Activated gamma-delta T cell treated with Interleukin-2 at 50 U/mL for 16 hours (primary cell): Measurements from ENCODE around the gene NKD1.
"Not testable (repeated sequence)": the region's sequence is repeated elsewhere in the genome, so short reads cannot be mapped to it uniquely, and the experiment has no call there.

Source experiments
- DNase-seq: peaks from one replicate; pipeline ENCODE4 v3.0.0-alpha.2; 2020

The NKD1 gene

GRCh38 chr16:50560903-50561863 is 13.0 kb downstream of the NKD1 start:
- DNase-seq, result no peak

- no peak for DNase-seq
Measured at GRCh38 chr16:50562657-50563056, 14.5 kb downstream of the NKD1 start.

- no peak for DNase-seq
Measured at GRCh38 chr16:50563989-50564388, 15.8 kb downstream of the NKD1 start.

- no peak for DNase-seq
Measured at GRCh38 chr16:50565428-50565827, 17.2 kb downstream of the NKD1 start.

- no peak for DNase-seq
Measured at GRCh38 chr16:50566014-50566962, 18.1 kb downstream of the NKD1 start.

- DNase-seq, result no peak
Measured at GRCh38 chr16:50567651-50568050, 19.5 kb downstream of the NKD1 start.

- DNase-seq, result no peak
Measured at GRCh38 chr16:50568187-50568815, 20.1 kb downstream of the NKD1 start.

- no peak for DNase-seq
Measured at GRCh38 chr16:50570354-50570753, 22.2 kb downstream of the NKD1 start.

GRCh38 chr16:50570808-50571598 is 22.8 kb downstream of the NKD1 start:
- no peak for DNase-seq

GRCh38 chr16:50571786-50572185 is 23.6 kb downstream of the NKD1 start:
- DNase-seq, result no peak

GRCh38 chr16:50572700-50573099 is 24.5 kb downstream of the NKD1 start:
- no peak for DNase-seq

GRCh38 chr16:50573279-50573678 is 25.1 kb downstream of the NKD1 start:
- DNase-seq, result no peak

GRCh38 chr16:50573947-50574744 is 25.9 kb downstream of the NKD1 start:
- DNase-seq, result no peak

GRCh38 chr16:50574745-50575136 is 26.5 kb downstream of the NKD1 start:
- no peak for DNase-seq

GRCh38 chr16:50575743-50576142 is 27.5 kb downstream of the NKD1 start:
- no peak for DNase-seq

GRCh38 chr16:50576403-50577113 is 28.4 kb downstream of the NKD1 start:
- no peak for DNase-seq

- DNase-seq, result no peak
Measured at GRCh38 chr16:50578137-50578536, 29.9 kb downstream of the NKD1 start.

- DNase-seq, result not testable (repeated sequence)
Measured at GRCh38 chr16:50579373-50579772, 31.2 kb downstream of the NKD1 start.

- DNase-seq, result no peak
Measured at GRCh38 chr16:50580180-50580798, 32.1 kb downstream of the NKD1 start.

- no peak for DNase-seq
Measured at GRCh38 chr16:50581845-50582244, 33.6 kb downstream of the NKD1 start.
